GM10266 (cell line): Measurements from ENCODE around the gene TUBGCP5.

ENCODE experiments used
- DNase-seq: peaks from one replicate; pipeline ENCODE4 v3.0.0; 2012; ENCODE audit errors: extremely low spot score
- CTCF ChIP-seq: IDR thresholded peaks from 2 replicates; pipeline ENCODE4 v1.5.1; 2012; ENCODE audit warnings: mild to moderate bottlenecking, low read depth; ENCODE audit not compliant: control insufficient read depth, insufficient read depth; ENCODE audit errors: missing control alignments

Gene TUBGCP5

GRCh38 chr15:22955544-22956119 is 83.7 kb downstream of the TUBGCP5 start:
- no peak for TF ChIP-seq CTCF

GRCh38 chr15:22954798-22955543 is 84.4 kb downstream of the TUBGCP5 start:
- TF ChIP-seq CTCF = no peak
- no peak for DNase-seq

More at GRCh38 chr15:22955544-22956119, 83.7 kb downstream of the TUBGCP5 start:
- DNase-seq = no peak

GRCh38 chr15:22954326-22954725 is 85.0 kb downstream of the TUBGCP5 start:
- DNase-seq = no peak
- TF ChIP-seq CTCF = no peak

- DNase-seq = no peak
- TF ChIP-seq CTCF = no peak
Measured at GRCh38 chr15:22952796-22953579, 86.4 kb downstream of the TUBGCP5 start.

- DNase-seq = no peak
- no peak for TF ChIP-seq CTCF
Measured at GRCh38 chr15:22951381-22952280, 87.7 kb downstream of the TUBGCP5 start.

GRCh38 chr15:22951031-22951380 is 88.4 kb downstream of the TUBGCP5 start:
- no peak for DNase-seq
- TF ChIP-seq CTCF = no peak
